ENCODE results near the gene TCF4.

DNA sequence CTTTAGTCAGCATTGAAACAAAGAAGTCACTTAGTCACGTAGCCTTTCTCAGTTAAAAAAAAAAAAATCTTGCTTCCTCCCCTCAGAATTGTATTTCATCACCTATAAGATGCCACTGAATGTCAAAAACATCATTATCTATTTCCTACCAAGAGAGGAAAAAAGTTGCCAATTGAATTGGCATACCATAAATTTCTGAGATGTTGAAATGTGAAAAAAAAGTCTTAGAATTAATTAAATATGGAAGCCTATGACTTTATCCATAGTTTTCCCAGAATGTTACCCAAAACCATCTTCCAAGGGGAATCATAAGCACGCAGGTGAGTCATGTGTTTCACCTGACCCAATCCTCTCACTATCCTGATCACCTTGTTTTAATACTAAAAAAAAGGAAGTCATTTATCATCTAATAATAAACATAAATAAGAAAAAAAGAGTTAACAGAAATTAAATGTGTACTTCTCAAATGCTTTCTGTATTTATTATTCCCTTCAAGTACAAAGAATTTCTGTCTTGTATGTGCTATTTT lies 205.7 kb downstream of the TCF4 start:
- TF ChIP-seq, protein P1, sequence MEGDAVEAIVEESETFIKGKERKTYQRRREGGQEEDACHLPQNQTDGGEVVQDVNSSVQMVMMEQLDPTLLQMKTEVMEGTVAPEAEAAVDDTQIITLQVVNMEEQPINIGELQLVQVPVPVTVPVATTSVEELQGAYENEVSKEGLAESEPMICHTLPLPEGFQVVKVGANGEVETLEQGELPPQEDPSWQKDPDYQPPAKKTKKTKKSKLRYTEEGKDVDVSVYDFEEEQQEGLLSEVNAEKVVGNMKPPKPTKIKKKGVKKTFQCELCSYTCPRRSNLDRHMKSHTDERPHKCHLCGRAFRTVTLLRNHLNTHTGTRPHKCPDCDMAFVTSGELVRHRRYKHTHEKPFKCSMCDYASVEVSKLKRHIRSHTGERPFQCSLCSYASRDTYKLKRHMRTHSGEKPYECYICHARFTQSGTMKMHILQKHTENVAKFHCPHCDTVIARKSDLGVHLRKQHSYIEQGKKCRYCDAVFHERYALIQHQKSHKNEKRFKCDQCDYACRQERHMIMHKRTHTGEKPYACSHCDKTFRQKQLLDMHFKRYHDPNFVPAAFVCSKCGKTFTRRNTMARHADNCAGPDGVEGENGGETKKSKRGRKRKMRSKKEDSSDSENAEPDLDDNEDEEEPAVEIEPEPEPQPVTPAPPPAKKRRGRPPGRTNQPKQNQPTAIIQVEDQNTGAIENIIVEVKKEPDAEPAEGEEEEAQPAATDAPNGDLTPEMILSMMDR (IDR thresholded peaks at IDR 0.05) = no peak
- TF ChIP-seq POLR2A (IDR thresholded peaks at IDR 0.05) = no peak
- TF ChIP-seq POLR2AphosphoS5 (IDR thresholded peaks at IDR 0.05) = no peak
- no peak for TF ChIP-seq EP300 (IDR thresholded peaks at IDR 0.05)

All from upper lobe of left lung (tissue), 4 donors.